ENCODE measurements around the gene CDADC1. TPM values are rescaled to one million over a fixed set of nuclear protein-coding genes. Genes with fewer than 3 reads are reported as not detected.

Gene CDADC1
- total RNA-seq, 2 experiments from 2014 or later, result 9.6 to 10.5 TPM

DNA sequence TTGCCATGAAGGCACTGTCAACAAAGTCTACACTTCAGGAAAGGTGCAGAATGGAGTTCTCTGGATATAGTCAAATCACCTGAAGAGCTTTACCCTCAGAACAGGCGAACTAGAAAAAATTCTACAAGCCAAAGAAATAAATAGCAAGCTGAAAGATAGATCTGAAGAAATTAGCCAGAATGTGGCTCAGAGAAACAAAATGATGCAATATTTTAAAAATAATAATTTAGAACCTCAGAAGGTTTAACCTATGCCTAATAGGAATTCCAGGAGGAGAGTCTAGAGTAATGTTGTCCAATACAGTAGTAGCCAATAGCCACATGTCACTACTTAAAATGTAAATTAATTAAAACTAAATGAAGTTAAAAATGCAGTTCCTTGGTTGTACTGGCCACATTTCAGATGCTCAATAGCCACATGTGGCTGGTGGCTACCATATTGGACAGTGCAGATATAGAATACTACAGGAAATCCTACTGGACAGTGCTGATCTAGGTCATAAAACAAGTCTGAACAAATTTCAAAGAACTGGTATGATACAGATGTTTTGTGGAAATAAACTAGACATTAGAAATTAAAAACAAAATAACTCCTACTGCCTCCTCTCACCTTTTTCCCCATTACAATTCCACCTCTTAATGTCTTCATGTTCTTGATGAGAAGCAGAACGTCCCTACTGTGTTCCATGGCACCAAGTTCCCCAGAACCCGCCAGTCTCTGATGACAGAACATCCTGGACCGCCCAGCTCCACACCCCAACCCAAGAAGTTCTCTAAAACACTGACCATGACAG is 679 bp upstream of the CDADC1 start:
- POLR2A ChIA-PET, result interaction anchor here (0.5 kb wide), 1 partner anchor 219 kb away, joined by 5 read pairs; no protein-coding TSS in a partner anchor
- Mint-ChIP-seq H3K4me1 (peaks cover 32% of the 10 kb centered on the region), H3K9me3 (no peaks in the 10 kb centered on the region), H3K27me3 (peaks cover 18% of the 10 kb centered on the region), H3K36me3 (ENCODE audit: low read depth) (peaks cover 8% of the 10 kb centered on the region), H3K4me3 (peak overlapping the region; percentile 91), H3K27ac (peak overlapping the region; percentile 97)
- DNase-seq, result no peak
- CTCF ChIA-PET, result interaction anchor here (0.6 to 2.3 kb wide), 7 partner anchors 8 to 250 kb away, joined by 3 to 11 read pairs (median 4); no protein-coding TSS in a partner anchor

GRCh38 chr13:49248622-49249002 is 887 bp downstream of the CDADC1 start:
- DNase-seq, result no peak
- Mint-ChIP-seq H3K36me3 (ENCODE audit: low read depth) (peaks cover 11% of the 10 kb centered on the region), H3K9me3 (no peaks in the 10 kb centered on the region), H3K27me3 (peaks cover 13% of the 10 kb centered on the region), H3K4me3 (peak overlapping the region; percentile 91), H3K27ac (peak overlapping the region; percentile 97), H3K4me1 (peaks cover 40% of the 10 kb centered on the region)
- ChIA-PET CTCF (interaction anchor here (1.9 to 2.3 kb wide), 3 partner anchors 9 to 39 kb away, joined by 4 to 11 read pairs (median 9); no protein-coding TSS in a partner anchor), POLR2A (no interaction called here)

DNA sequence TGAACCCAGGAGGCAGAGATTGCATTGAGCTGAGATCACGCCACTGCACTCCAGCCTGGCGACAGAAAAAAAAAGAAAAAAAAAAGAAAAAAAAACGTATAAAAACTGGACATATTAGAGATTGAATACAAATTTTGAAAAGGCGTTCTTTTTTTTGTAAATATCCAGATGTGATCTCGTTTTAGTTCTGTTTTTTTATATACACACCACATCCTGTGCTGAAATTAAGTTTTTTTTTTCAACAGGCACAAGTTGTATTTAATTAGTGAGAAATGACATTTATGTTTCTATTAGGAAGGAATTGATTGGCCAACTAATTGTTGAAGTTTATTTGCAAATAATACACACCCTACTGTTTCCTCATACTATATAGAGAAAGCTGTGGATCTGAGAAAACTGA is 3.6 kb downstream of the CDADC1 start:
- no peak overlapping the region for H3K27ac Mint-ChIP-seq
- POLR2A ChIA-PET, result no interaction called here
- H3K27me3 Mint-ChIP-seq, result no peaks in the 10 kb centered on the region
- DNase-seq, result no peak
- H3K9me3 Mint-ChIP-seq, result no peaks in the 10 kb centered on the region
- CTCF ChIA-PET, result interaction anchor here (0.7 to 1.4 kb wide), 2 partner anchors 11 to 68 kb away, joined by 3 to 5 read pairs; no protein-coding TSS in a partner anchor
- H3K4me1 Mint-ChIP-seq, result peaks cover 51% of the 10 kb centered on the region
- H3K36me3 Mint-ChIP-seq (ENCODE audit: low read depth), result peaks cover 26% of the 10 kb centered on the region
- no peak overlapping the region for H3K4me3 Mint-ChIP-seq

GRCh38 chr13:49253310-49253709 is 5.6 kb downstream of the CDADC1 start:
- H3K4me1 Mint-ChIP-seq, result peaks cover 52% of the 10 kb centered on the region
- H3K4me3 Mint-ChIP-seq, result no peak overlapping the region
- no peak for DNase-seq
- H3K27me3 Mint-ChIP-seq, result no peaks in the 10 kb centered on the region
- ChIA-PET CTCF (interaction anchor here (0.6 to 1.6 kb wide), 2 partner anchors 13 to 54 kb away, joined by 3 read pairs; no protein-coding TSS in a partner anchor), POLR2A (no interaction called here)
- no peaks in the 10 kb centered on the region for H3K9me3 Mint-ChIP-seq
- H3K36me3 Mint-ChIP-seq (ENCODE audit: low read depth), result peaks cover 38% of the 10 kb centered on the region
- no peak overlapping the region for H3K27ac Mint-ChIP-seq

GRCh38 chr13:49254007-49254406 is 6.3 kb downstream of the CDADC1 start:
- Mint-ChIP-seq H3K27me3 (no peaks in the 10 kb centered on the region), H3K4me1 (peaks cover 50% of the 10 kb centered on the region), H3K36me3 (ENCODE audit: low read depth) (peaks cover 39% of the 10 kb centered on the region), H3K27ac (no peak overlapping the region), H3K4me3 (no peak overlapping the region), H3K9me3 (no peaks in the 10 kb centered on the region)
- DNase-seq, result no peak
- CTCF ChIA-PET, result interaction anchor here (0.6 to 1.6 kb wide), 2 partner anchors 14 to 55 kb away, joined by 3 read pairs; no protein-coding TSS in a partner anchor
- POLR2A ChIA-PET, result no interaction called here

DNA sequence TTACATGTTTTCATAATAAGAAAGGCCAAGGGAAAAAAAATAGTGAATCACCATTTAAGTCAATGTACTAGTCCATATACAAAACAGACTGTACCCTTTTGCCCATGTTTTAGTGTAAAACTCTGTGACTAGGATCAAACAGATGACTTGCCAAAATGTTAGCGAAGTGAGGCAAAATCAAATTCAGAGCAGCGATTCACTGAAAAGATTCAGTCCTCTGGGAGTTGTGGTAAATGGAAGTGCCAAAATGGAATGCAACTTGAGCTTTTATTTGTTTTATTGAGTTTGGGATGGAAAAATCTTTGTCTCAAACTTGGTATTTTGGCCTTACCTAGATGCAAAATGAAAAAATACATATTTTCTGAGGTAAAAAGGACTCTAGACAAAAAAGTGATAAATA is 9.1 kb downstream of the CDADC1 start:
- no peak overlapping the region for H3K4me3 Mint-ChIP-seq
- ChIA-PET POLR2A (no interaction called here), CTCF (interaction anchor here (1.7 kb wide), 1 partner anchor 9 kb away, joined by 11 read pairs; the partner anchor contains the start of gene CDADC1)
- peaks cover 54% of the 10 kb centered on the region for H3K36me3 Mint-ChIP-seq (ENCODE audit: low read depth)
- no peaks in the 10 kb centered on the region for H3K9me3 Mint-ChIP-seq
- peaks cover 38% of the 10 kb centered on the region for H3K4me1 Mint-ChIP-seq
- DNase-seq, result no peak
- no peak overlapping the region for H3K27ac Mint-ChIP-seq
- H3K27me3 Mint-ChIP-seq, result no peaks in the 10 kb centered on the region

- peaks cover 31% of the 10 kb centered on the region for H3K4me1 Mint-ChIP-seq
- peak overlapping the region; percentile 93 for H3K27ac Mint-ChIP-seq
- CTCF ChIA-PET, result interaction anchor here (0.9 to 1.7 kb wide), 2 partner anchors 10 kb away, joined by 3 to 11 read pairs; partner anchors contain the start of gene CDADC1
- POLR2A ChIA-PET, result no interaction called here
- H3K4me3 Mint-ChIP-seq, result peak overlapping the region; percentile 67
- DNase-seq, result no peak
- H3K27me3 Mint-ChIP-seq, result no peaks in the 10 kb centered on the region
- H3K9me3 Mint-ChIP-seq, result no peaks in the 10 kb centered on the region
- H3K36me3 Mint-ChIP-seq (ENCODE audit: low read depth), result peaks cover 54% of the 10 kb centered on the region
Measured at GRCh38 chr13:49258089-49258796, 10.5 kb downstream of the CDADC1 start.

GRCh38 chr13:49259586-49259985 is 11.9 kb downstream of the CDADC1 start:
- DNase-seq, result no peak
- CTCF ChIA-PET, result no interaction called here
- Mint-ChIP-seq H3K4me3 (no peak overlapping the region), H3K4me1 (peaks cover 19% of the 10 kb centered on the region), H3K9me3 (no peaks in the 10 kb centered on the region), H3K27ac (no peak overlapping the region), H3K36me3 (ENCODE audit: low read depth) (peaks cover 48% of the 10 kb centered on the region), H3K27me3 (no peaks in the 10 kb centered on the region)
- POLR2A ChIA-PET, result no interaction called here

DNA sequence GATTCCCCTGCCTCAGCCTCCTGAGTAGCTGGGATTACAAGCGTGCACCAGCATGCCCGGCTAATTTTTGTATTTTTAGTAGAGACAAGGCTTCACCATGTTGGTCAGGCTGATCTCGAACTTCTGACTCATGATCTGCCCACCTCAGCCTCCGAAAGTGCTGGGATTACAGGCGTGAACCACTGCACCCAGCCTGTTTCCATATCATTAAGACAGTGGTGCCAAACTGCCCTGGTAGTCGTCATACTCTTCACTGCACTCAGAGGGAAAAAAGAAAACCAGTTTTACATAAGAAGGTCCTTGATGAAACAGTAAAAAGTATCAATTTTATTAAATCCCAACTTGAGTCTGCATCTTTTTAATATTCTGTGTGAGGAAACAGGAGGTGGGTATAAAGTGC is 14.9 kb downstream of the CDADC1 start:
- H3K9me3 Mint-ChIP-seq, result no peaks in the 10 kb centered on the region
- no peak overlapping the region for H3K27ac Mint-ChIP-seq
- H3K36me3 Mint-ChIP-seq (ENCODE audit: low read depth), result peaks cover 27% of the 10 kb centered on the region
- CTCF ChIA-PET, result interaction anchor here (1.3 kb wide), 1 partner anchor 14 kb away, joined by 3 read pairs; no protein-coding TSS in a partner anchor
- POLR2A ChIA-PET, result no interaction called here
- H3K27me3 Mint-ChIP-seq, result no peaks in the 10 kb centered on the region
- H3K4me3 Mint-ChIP-seq, result no peak overlapping the region
- DNase-seq, result no peak
- peaks cover 12% of the 10 kb centered on the region for H3K4me1 Mint-ChIP-seq

DNA sequence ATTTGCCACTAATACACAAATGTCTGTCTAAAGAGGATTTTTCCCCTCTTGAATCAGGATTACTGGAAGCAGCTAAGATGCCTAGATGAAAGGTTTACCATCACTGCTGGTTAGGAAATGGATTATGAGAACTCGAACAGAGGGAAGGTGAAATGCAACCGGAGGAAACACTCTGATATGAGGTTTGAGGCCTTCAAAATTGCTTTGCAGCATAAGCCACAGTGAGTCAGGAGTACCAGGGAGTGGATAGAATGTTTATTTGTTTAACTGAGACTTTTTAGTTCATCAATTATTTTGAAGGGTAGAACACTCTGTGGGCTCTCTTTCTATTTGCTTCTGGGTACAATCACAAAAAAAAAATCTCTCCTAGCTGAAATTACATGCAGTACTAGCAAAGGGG is 18.1 kb downstream of the CDADC1 start:
- no peaks in the 10 kb centered on the region for H3K4me1 Mint-ChIP-seq
- DNase-seq, result no peak
- ChIA-PET CTCF (no interaction called here), POLR2A (no interaction called here)
- H3K4me3 Mint-ChIP-seq, result no peak overlapping the region
- no peaks in the 10 kb centered on the region for H3K27me3 Mint-ChIP-seq
- H3K27ac Mint-ChIP-seq, result no peak overlapping the region
- peaks cover 18% of the 10 kb centered on the region for H3K36me3 Mint-ChIP-seq (ENCODE audit: low read depth)
- H3K9me3 Mint-ChIP-seq, result no peaks in the 10 kb centered on the region

- Mint-ChIP-seq H3K27me3 (no peaks in the 10 kb centered on the region), H3K4me3 (no peak overlapping the region), H3K36me3 (ENCODE audit: low read depth) (peaks cover 6% of the 10 kb centered on the region), H3K27ac (no peak overlapping the region), H3K9me3 (no peaks in the 10 kb centered on the region), H3K4me1 (no peaks in the 10 kb centered on the region)
- ChIA-PET POLR2A (interaction anchor here (0.7 kb wide), 1 partner anchor 24 kb away, joined by 7 read pairs; no protein-coding TSS in a partner anchor), CTCF (interaction anchor here (0.6 kb wide), 1 partner anchor 11 kb away, joined by 3 read pairs; no protein-coding TSS in a partner anchor)
- no peak for DNase-seq
Measured at GRCh38 chr13:49271264-49271663, 23.5 kb downstream of the CDADC1 start.

GRCh38 chr13:49272296-49272695 is 24.6 kb downstream of the CDADC1 start:
- no peaks in the 10 kb centered on the region for H3K4me1 Mint-ChIP-seq
- ChIA-PET CTCF (no interaction called here), POLR2A (interaction anchor here (0.6 kb wide), 1 partner anchor 39 kb away, joined by 3 read pairs; no protein-coding TSS in a partner anchor)
- H3K36me3 Mint-ChIP-seq (ENCODE audit: low read depth), result peaks cover 6% of the 10 kb centered on the region
- no peak overlapping the region for H3K27ac Mint-ChIP-seq
- H3K27me3 Mint-ChIP-seq, result no peaks in the 10 kb centered on the region
- no peak for DNase-seq
- H3K9me3 Mint-ChIP-seq, result no peaks in the 10 kb centered on the region
- no peak overlapping the region for H3K4me3 Mint-ChIP-seq

DNA sequence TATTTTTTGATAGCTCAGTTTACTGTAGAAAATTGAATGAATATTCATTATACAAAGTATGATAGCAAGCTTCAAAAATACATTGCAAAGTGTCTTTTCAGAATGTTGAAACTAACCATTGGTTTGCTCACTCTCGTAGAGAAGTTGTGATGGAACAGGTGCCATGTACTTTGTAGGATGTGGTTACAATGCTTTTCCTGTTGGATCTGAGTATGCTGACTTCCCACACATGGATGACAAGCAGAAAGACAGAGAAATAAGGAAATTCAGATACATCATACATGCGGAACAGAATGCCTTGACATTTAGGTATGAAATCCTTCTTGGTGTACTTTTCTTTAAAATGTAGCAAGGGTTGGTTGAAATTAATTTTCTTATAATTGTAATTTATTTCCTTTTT is 30.5 kb downstream of the CDADC1 start:
- H3K27ac Mint-ChIP-seq, result no peak overlapping the region
- ChIA-PET POLR2A (no interaction called here), CTCF (interaction anchor here (0.7 to 1.4 kb wide), 3 partner anchors 21 to 150 kb away, joined by 3 to 5 read pairs (median 3); no protein-coding TSS in a partner anchor)

More for the DNA sequence above, 30.5 kb downstream of the CDADC1 start:
- no peaks in the 10 kb centered on the region for H3K27me3 Mint-ChIP-seq
- DNase-seq, result no peak
- H3K4me3 Mint-ChIP-seq, result no peak overlapping the region
- H3K4me1 Mint-ChIP-seq, result no peaks in the 10 kb centered on the region
- H3K36me3 Mint-ChIP-seq (ENCODE audit: low read depth), result peaks cover 6% of the 10 kb centered on the region
- H3K9me3 Mint-ChIP-seq, result no peaks in the 10 kb centered on the region

Data from activated CD4-positive, alpha-beta T cell treated with anti-CD3 and anti-CD28 coated beads, Interleukin-2, amount 10 ng/mL, durations not matched to agents 7 days and 5 days (primary cell).